HL-60 (cell line): ENCODE results near the gene TSPAN2.

Experiments
- GABPA ChIP-seq: IDR thresholded peaks from 2 replicates; pipeline ENCODE4 v1.6.1; 2012; ENCODE audit warnings: low read depth
- POLR2AphosphoS5 ChIP-seq: IDR thresholded peaks from 2 replicates; pipeline ENCODE4 v1.6.1; 2012; ENCODE audit warnings: low read depth
- TF ChIP-seq, protein P1 (sequence below): IDR thresholded peaks from one replicate; pipeline ENCODE4 v1.5.1; 2011; ENCODE audit warnings: low read length, control low read depth, inconsistent platforms; ENCODE audit not compliant: insufficient read depth
- TF ChIP-seq, protein P2 (sequence below): IDR thresholded peaks from 2 replicates; pipeline ENCODE4 v1.6.1; 2012; ENCODE audit warnings: low read depth; ENCODE audit not compliant: insufficient replicate concordance

DNA sequence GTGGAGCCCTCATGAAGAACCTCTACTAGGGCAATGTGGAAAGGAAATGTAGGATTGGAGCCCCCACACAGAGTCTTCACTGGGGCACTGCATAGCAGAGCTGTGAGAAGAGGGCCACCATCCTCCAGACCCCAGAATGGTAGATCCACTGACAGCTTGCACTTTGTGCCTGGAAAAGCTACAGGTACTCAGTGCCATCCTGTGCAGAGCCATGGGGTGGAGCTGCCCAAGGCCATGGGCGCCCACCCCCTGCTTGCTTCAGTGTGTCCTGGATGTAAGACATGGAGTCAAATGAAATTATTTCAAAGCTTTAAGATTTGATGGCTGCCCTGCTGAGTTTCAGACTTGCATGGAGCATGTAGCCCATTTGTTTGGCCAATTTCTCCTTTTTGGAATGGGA is 76.9 kb downstream of the TSPAN2 start:
- TF ChIP-seq, protein P1, sequence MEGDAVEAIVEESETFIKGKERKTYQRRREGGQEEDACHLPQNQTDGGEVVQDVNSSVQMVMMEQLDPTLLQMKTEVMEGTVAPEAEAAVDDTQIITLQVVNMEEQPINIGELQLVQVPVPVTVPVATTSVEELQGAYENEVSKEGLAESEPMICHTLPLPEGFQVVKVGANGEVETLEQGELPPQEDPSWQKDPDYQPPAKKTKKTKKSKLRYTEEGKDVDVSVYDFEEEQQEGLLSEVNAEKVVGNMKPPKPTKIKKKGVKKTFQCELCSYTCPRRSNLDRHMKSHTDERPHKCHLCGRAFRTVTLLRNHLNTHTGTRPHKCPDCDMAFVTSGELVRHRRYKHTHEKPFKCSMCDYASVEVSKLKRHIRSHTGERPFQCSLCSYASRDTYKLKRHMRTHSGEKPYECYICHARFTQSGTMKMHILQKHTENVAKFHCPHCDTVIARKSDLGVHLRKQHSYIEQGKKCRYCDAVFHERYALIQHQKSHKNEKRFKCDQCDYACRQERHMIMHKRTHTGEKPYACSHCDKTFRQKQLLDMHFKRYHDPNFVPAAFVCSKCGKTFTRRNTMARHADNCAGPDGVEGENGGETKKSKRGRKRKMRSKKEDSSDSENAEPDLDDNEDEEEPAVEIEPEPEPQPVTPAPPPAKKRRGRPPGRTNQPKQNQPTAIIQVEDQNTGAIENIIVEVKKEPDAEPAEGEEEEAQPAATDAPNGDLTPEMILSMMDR: no peak
- TF ChIP-seq POLR2AphosphoS5 (no peak), GABPA (no peak)
- TF ChIP-seq, protein P2, sequence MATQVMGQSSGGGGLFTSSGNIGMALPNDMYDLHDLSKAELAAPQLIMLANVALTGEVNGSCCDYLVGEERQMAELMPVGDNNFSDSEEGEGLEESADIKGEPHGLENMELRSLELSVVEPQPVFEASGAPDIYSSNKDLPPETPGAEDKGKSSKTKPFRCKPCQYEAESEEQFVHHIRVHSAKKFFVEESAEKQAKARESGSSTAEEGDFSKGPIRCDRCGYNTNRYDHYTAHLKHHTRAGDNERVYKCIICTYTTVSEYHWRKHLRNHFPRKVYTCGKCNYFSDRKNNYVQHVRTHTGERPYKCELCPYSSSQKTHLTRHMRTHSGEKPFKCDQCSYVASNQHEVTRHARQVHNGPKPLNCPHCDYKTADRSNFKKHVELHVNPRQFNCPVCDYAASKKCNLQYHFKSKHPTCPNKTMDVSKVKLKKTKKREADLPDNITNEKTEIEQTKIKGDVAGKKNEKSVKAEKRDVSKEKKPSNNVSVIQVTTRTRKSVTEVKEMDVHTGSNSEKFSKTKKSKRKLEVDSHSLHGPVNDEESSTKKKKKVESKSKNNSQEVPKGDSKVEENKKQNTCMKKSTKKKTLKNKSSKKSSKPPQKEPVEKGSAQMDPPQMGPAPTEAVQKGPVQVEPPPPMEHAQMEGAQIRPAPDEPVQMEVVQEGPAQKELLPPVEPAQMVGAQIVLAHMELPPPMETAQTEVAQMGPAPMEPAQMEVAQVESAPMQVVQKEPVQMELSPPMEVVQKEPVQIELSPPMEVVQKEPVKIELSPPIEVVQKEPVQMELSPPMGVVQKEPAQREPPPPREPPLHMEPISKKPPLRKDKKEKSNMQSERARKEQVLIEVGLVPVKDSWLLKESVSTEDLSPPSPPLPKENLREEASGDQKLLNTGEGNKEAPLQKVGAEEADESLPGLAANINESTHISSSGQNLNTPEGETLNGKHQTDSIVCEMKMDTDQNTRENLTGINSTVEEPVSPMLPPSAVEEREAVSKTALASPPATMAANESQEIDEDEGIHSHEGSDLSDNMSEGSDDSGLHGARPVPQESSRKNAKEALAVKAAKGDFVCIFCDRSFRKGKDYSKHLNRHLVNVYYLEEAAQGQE: no peak
